Measurements from ENCODE around the gene CASS4. TPM values are rescaled to one million over a fixed set of nuclear protein-coding genes. Genes with fewer than 3 reads are reported as not detected.
A peak's percentile ranks its signal among the peaks of the same experiment; 100 is the strongest.

The CASS4 gene
- total RNA-seq, 1 experiment from 2014 or later, result 0.28 TPM

DNA sequence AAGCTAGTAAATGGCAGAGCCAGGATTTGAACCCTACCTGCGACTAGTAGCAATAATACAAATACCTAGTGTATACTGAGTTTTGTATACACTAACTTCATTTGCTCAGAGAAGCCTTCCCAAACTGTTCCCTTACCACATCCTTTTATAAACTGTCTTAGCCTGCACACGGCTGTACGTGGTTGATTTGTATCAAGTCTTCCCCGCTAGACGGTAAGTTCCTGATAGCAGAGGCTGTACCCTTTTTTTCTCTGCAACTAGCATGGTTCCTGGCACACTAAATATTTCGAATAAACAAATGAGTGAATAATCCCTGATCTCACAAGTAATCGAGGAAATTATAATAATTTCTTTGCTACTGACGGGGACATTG, 57.0 kb downstream of the CASS4 start:
- no peak for DNase-seq (ENCODE audit: low spot score)
- ChIA-PET CTCF (no interaction called here), POLR2A (ENCODE audit: low non-redundant PET) (no interaction called here)
- intact Hi-C loops (cut with micrococcal nuclease; ENCODE audit: unreplicated experiment), result loop anchor here (5.0 kb wide), 1 partner anchor 77 kb away; the partner anchor contains the start of genes AURKA and CSTF1
- peak overlapping the region; percentile 70 for H3K27ac ChIP-seq (ENCODE audit: low read depth, low read length, poor library complexity, severe bottlenecking)
- BruUV-seq (replicated peaks), result no TSS peak
- TF ChIP-seq EZH2 (IDR thresholded peaks at IDR 0.05; ENCODE audit: borderline replicate concordance, low read depth, low read length, poor library complexity, severe bottlenecking), result no peak
- TF ChIP-seq, protein P1, sequence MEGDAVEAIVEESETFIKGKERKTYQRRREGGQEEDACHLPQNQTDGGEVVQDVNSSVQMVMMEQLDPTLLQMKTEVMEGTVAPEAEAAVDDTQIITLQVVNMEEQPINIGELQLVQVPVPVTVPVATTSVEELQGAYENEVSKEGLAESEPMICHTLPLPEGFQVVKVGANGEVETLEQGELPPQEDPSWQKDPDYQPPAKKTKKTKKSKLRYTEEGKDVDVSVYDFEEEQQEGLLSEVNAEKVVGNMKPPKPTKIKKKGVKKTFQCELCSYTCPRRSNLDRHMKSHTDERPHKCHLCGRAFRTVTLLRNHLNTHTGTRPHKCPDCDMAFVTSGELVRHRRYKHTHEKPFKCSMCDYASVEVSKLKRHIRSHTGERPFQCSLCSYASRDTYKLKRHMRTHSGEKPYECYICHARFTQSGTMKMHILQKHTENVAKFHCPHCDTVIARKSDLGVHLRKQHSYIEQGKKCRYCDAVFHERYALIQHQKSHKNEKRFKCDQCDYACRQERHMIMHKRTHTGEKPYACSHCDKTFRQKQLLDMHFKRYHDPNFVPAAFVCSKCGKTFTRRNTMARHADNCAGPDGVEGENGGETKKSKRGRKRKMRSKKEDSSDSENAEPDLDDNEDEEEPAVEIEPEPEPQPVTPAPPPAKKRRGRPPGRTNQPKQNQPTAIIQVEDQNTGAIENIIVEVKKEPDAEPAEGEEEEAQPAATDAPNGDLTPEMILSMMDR (conservative IDR thresholded peaks at IDR 0.05; ENCODE audit: low read depth, low read length), result no peak
- peaks cover 12% of the 10 kb centered on the region for H3K4me1 ChIP-seq (ENCODE audit: insufficient read depth, low read length, poor library complexity, severe bottlenecking)
- peak overlapping the region; percentile 70 for H3K4me3 ChIP-seq (ENCODE audit: low read depth, low read length, poor library complexity, severe bottlenecking)
- H3K36me3 ChIP-seq (ENCODE audit: insufficient read depth, low read length, poor library complexity, severe bottlenecking), result peaks cover 13% of the 10 kb centered on the region
- no peaks in the 10 kb centered on the region for H3K27me3 ChIP-seq (replicated peaks; ENCODE audit: insufficient read depth, low read depth, low read length, poor library complexity)
- H3K9me3 ChIP-seq (ENCODE audit: low read depth, low read length, poor library complexity, severe bottlenecking), result no peaks in the 10 kb centered on the region

DNA sequence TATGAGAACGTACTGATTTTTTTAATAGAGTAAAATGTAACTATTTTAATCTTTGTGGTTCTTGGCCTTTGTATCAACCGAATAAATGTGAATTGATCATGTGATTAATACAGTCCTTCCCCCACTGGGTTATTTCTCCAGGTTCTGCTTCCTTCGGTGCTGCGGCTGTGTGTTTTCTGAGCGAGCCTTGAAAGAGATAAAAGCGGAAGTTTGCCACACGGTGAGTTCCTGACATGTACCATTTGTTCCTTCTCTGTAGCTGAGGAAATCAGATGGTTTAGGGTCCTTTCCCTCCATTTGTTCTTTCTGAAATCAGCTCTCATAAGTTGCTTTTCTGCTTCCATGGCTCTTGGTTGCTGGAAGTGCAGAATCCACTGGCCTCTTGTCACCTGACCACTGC, 71.9 kb downstream of the CASS4 start:
- no peaks in the 10 kb centered on the region for H3K4me1 ChIP-seq (ENCODE audit: insufficient read depth, low read length, poor library complexity, severe bottlenecking)
- H3K9me3 ChIP-seq (ENCODE audit: low read depth, low read length, poor library complexity, severe bottlenecking), result no peaks in the 10 kb centered on the region
- no peak overlapping the region for H3K27ac ChIP-seq (ENCODE audit: low read depth, low read length, poor library complexity, severe bottlenecking)
- H3K4me3 ChIP-seq (ENCODE audit: low read depth, low read length, poor library complexity, severe bottlenecking), result no peak overlapping the region
- TF ChIP-seq, protein P1 (conservative IDR thresholded peaks at IDR 0.05; ENCODE audit: low read depth, low read length), result no peak
- TF ChIP-seq EZH2 (IDR thresholded peaks at IDR 0.05; ENCODE audit: borderline replicate concordance, low read depth, low read length, poor library complexity, severe bottlenecking), result no peak
- CTCF ChIA-PET, result no interaction called here
- DNase-seq (ENCODE audit: low spot score), result no peak
- H3K36me3 ChIP-seq (ENCODE audit: insufficient read depth, low read length, poor library complexity, severe bottlenecking), result peaks cover 28% of the 10 kb centered on the region
- POLR2A ChIA-PET (ENCODE audit: low non-redundant PET), result no interaction called here
- no peaks in the 10 kb centered on the region for H3K27me3 ChIP-seq (replicated peaks; ENCODE audit: insufficient read depth, low read depth, low read length, poor library complexity)
- intact Hi-C loops (cut with micrococcal nuclease; ENCODE audit: unreplicated experiment), result no loop called here
- BruUV-seq (replicated peaks), result no TSS peak

DNA sequence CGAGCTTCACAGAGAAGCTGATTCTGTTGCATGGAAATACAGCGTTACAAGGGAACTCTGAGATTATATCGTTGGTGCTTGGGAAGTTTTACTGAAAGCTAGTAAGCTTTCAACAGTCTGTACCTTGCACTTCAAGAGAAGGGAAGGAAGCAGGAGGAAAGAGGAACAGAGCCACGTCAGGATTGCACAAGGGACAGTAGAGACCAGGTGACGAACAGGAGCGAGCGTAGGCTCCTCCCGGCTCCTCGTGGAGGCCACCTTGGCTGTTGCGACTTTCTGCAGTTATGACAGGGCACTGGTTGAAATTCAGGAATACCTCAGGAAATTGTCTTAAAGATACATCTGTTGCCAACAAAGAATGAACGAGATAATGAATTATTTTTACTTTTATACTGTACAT, 75.2 kb downstream of the CASS4 start:
- no peak for DNase-seq (ENCODE audit: low spot score)
- H3K4me1 ChIP-seq (ENCODE audit: insufficient read depth, low read length, poor library complexity, severe bottlenecking), result no peaks in the 10 kb centered on the region
- peaks cover 4% of the 10 kb centered on the region for H3K36me3 ChIP-seq (ENCODE audit: insufficient read depth, low read length, poor library complexity, severe bottlenecking)
- BruUV-seq (replicated peaks), result no TSS peak
- POLR2A ChIA-PET (ENCODE audit: low non-redundant PET), result interaction anchor here (0.7 kb wide), 1 partner anchor 1287 kb away, joined by 3 read pairs; no protein-coding TSS in a partner anchor
- CTCF ChIA-PET, result no interaction called here
- TF ChIP-seq, protein P1 (conservative IDR thresholded peaks at IDR 0.05; ENCODE audit: low read depth, low read length), result no peak
- no peak for TF ChIP-seq EZH2 (IDR thresholded peaks at IDR 0.05; ENCODE audit: borderline replicate concordance, low read depth, low read length, poor library complexity, severe bottlenecking)
- H3K4me3 ChIP-seq (ENCODE audit: low read depth, low read length, poor library complexity, severe bottlenecking), result no peak overlapping the region
- H3K9me3 ChIP-seq (ENCODE audit: low read depth, low read length, poor library complexity, severe bottlenecking), result no peaks in the 10 kb centered on the region
- intact Hi-C loops (cut with micrococcal nuclease; ENCODE audit: unreplicated experiment), result no loop called here
- no peak overlapping the region for H3K27ac ChIP-seq (ENCODE audit: low read depth, low read length, poor library complexity, severe bottlenecking)
- no peaks in the 10 kb centered on the region for H3K27me3 ChIP-seq (replicated peaks; ENCODE audit: insufficient read depth, low read depth, low read length, poor library complexity)
